HG02973 (cell line): ENCODE results near the gene ACYP1.
A peak's percentile ranks its signal among the peaks of the same experiment; 100 is the strongest.
"Not testable (repeated sequence)": the region's sequence is repeated elsewhere in the genome, so short reads cannot be mapped to it uniquely, and the experiment has no call there.

Source experiments
- ATAC-seq: cut with Tn5 transposase; IDR thresholded peaks from one replicate; pipeline ENCODE4 v1.9.1; 2021; ENCODE audit warnings: moderate library complexity; ENCODE audit not compliant: unreplicated experiment

ACYP1 gene

DNA sequence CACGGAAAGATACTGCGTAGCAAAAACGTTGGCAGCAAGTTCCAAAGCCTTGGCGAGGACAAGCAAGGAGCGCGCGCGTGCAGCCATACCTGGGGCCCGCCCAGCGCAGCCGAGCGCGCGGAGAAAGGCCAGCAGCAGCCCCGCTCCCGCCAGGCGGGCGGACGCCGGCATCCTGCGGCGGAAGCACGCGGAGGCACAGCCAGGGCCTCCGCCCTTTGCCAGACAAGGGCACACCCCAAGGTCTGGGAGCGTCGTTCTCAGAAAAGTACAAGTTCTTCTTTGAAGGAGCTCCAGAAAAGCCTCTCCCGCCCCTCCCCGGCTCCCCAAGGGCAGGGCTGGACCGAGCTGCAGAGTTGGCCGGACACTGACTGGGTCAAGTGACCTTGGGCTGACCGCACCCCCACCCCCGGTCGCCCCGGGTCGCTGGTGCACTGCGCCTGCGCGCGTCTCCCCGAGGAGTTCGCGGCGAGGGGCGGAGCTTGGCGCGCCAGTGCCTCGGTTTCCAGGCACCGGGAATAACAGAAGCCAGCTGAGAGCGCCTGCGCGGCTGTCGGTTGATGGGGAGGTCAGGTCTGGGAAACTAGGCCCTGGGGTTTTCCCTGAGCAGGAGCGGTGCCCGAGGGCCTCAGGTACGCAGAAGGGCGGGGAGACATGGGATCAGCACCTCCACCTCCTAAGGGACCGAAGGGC, 5.4 kb upstream of the ACYP1 start, which contains the start of gene ZC2HC1C:
Gene ZC2HC1C (plus strand): TSS at position 521 of the 690 bp plus-strand sequence. CDS start 933 bp downstream, outside the sequence.
- peak; percentile 61 for ATAC-seq

- ATAC-seq = no peak
These were observed 4.7 kb upstream of the ACYP1 start for GRCh38 chr14:75068294-75069120.

DNA sequence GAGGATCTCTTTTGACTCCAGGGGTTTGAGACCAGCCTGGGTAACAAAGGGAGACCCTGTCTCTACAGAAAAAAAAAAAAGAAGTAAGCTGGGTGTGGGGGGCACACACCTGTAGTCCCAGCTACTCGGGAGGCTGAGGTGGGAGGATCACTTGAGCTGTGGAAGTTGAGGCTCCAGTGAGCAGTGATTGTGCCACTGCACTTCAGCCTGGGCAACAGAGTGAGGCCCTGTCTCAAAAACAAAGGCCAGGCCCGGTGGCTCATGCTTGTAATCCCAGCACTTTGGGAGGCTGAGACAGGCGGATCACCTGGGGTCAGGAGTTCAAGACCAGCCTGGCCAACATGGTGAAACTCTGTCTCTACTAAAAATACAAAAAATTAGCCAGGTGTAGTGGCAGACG, 3.9 kb upstream of the ACYP1 start:
- not testable (repeated sequence) for ATAC-seq

- ATAC-seq = no peak
These were observed 3.4 kb upstream of the ACYP1 start for GRCh38 chr14:75067212-75067611.

DNA sequence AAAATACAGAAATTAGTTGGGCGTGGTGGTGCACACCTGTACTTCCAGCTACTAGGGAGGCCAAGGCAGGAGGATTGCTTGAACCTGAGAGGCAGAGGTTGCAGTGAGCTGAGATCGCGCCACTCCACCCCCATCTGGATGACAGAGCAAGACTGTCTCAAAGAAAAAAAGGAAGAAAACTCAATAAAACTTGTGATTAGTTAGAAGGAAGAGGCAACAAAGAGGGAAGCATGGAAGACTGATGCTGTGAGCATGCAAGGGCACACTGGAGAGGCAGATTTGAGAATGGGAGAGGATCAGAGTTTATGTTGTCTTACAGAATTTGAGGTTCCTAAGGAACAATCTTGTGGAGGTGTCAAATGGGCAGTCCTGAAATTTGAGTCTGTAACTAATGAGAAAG, 2.9 kb upstream of the ACYP1 start:
- no peak for ATAC-seq

DNA sequence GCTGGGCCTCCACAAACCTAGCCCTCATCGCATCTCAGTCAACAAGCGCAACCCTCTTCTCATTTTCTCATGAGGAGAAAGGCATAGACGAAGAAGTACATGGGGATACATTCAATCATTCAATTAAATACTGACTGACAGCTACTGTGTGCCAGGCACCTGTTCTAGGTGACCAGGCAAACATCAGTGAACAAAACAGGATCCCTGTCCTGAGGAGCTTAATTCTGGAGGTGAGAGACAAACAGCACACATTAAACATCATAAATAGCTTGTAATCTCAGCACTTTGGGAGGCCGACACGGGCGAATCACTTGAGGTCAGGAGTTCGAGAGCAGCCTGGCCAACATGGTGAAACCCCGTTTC, 362 bp upstream of the ACYP1 start:
- no peak for ATAC-seq

DNA sequence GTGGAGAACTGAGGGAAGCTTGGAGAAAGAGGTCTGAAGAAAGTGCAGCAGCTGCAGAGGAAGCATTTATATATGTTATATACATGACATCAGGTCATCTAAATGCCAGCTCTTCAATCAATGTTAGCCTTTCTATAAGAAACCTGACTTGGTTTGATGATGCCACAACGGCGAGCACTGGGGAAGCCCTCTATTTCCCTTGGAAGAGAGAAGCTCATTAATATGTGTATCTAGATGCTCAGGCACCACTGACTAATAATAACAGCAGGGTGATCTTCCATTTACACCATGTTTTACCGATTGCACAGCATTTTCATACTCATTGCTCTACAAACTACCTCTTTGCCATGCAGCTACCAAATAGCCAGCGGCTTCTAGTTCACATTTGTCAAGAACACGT, 811 bp downstream of the ACYP1 start:
- no peak for ATAC-seq

DNA sequence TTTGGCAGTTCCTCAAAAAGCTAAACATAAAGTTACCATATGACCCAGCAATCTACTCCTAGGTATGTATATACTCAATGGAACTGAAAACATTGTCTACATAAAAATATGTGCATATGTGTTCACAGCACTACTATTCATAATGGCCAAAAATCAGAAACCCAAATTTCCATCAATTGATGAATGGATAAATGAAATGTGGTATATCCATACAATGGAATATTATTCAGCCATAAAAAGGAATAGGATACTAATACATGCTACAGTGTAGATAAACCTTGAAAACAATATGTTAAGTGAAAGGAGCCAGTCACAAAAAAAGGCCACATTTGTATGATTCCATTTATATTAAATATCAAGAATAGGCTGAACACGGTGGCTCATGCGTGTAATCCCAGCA, 3.4 kb downstream of the ACYP1 start:
- ATAC-seq = no peak

DNA sequence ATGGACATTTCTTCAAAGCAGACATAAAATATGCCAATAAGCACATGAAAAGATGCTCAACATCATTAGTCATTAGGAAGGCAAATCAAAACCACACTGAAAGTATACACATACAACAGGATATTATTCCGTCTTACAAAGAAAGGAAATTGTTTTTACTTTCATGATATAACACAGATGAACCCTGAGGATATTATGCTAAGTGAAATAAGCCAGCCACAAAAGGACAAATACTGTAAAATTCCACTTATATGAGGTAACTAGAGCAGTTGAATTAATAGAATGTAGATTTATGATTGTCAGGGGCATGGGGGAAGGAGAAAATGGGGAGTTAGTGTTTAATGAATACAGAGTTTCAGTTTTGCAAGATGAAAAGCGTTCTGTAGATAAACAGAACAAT, 4.2 kb downstream of the ACYP1 start:
- ATAC-seq = no peak

- no peak for ATAC-seq
These were observed 9.4 kb downstream of the ACYP1 start for GRCh38 chr14:75054421-75054820.

DNA sequence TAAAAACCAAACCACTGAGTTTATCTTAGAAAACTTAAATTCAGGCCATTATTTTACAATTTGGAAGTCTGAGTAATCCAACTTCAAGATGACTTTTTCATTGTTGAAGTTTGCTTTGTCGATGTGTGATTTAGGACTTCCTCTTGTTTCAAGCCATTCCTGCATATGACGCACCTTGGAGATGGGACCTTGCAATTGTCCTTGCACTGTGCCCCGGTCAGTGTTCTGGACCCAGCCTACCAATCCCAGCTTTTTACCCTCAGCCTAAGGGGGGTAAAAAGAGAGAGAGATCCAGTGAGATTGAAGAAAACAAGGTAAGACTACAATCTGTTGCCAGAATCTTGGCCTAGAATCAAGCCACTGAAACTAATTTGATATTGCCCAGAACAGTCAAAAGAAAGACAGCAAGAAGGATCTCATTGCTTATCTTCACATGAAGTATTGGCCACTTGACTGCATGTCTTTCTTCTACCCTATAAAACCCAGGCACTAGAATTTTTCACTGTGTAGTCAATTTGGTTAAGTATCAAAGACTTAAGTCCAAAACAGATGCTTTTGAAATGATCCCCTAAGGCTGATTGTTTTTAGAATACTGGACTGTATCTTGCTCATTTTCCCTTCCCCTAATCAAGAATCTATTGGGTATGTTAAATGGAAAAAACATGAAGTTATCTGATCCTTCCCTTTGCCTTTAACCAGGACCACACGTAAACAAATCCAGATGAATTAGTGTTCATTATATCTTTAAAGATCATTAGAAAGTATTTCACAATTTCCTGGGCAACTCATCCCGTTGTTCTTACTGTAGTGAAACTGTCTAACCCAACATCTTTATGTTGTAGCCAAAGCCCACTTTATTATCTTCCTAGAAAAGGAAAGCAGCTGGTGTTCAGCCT, 10.2 kb downstream of the ACYP1 start:
- no peak for ATAC-seq

DNA sequence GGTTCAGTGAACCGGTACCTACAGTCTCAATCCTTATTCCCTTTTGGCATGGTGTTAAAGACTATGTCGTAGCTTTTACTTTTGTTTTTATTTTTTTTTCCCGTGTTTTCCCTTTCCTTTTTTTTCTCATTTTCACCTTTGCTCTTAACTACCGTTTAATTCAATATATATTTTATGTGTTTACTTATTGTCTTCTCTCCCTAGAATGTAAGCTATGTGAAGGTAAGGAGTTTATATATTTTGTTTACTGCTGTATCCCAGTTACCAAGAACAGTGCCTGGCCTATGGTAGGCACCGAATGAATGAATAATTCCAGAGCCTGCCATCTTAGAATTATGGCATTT, 12.3 kb downstream of the ACYP1 start:
- no peak for ATAC-seq

DNA sequence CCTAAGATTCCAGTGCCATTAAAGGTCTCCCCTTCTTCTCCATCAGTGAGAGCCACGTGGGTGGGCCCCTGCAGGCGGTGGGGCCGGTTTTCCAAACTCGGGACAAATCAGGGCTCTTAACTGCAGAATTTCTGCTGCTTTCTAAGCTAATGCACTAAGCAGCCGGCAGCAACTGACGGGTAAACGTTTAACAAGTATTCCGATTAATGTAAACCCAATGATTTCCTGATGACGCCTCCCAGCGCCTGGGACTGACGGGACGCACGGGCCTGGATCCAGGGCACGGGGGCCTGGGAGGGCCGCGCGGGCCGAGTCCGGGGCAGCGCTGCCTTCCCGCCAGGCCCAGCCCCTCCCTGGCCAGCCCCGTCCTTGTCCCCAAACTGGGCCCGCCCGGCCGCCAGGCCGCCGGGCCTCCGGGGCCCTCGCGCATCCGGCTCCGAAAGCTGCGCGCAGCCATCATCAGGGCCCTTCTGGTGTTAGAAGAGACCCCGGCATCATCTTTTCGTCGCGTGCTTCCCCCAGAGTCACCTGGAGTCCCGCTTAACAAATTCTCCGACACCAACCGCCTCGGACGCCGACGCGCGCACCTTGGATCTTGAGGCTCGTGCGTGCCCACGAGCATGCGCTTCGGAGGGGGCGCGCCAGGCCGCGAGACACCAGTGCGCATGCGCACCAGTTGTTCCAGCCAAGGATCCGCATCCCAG, 12.8 kb downstream of the ACYP1 start, which contains the start of gene MLH3:
Gene MLH3 (minus strand): TSS at position 616 of the 704 bp plus-strand sequence. CDS start 1,812 bp downstream, outside the sequence.
- ATAC-seq = peak; percentile 56

DNA sequence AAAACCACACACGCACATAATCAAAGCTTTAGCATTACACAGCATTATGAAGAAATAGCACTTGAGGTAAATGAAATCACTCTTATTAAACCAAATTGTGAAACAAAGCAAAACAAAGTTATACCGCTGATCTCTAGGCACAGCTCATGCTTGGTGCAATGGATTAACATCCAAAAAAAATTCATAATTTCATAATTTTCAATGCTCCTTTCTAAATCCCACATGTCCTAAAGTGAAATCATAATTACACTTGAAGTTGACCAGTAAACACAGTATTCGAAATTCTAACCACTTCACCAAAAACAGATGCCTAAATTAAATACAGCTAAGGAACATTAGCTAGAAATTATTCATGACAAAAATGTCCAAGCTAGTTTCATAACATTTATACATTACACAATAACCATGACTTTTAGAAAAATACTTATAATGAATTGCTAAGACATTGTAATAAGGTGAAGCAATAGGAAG, 14.1 kb downstream of the ACYP1 start:
- no peak for ATAC-seq

DNA sequence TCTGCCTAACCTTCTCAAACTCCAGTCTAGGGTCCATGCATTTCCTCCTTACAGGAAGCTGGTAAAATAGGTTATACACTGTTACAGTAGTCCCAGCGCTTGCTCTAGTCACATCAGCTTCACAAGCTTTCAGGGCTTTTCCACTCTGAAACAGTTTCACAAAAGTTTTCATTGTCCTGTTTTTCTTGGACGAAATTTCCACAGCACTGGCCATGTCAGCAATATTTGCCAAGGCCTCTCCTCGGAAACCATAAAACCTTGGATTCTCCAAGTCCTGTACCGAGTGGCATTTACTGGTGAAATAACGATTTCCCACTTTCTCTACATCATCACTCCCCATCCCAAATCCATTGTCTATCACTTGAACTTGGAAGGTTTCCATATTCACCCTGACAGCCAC, 14.7 kb downstream of the ACYP1 start:
- no peak for ATAC-seq

- no peak for ATAC-seq
These were observed 15.7 kb downstream of the ACYP1 start for GRCh38 chr14:75048101-75048500.

DNA sequence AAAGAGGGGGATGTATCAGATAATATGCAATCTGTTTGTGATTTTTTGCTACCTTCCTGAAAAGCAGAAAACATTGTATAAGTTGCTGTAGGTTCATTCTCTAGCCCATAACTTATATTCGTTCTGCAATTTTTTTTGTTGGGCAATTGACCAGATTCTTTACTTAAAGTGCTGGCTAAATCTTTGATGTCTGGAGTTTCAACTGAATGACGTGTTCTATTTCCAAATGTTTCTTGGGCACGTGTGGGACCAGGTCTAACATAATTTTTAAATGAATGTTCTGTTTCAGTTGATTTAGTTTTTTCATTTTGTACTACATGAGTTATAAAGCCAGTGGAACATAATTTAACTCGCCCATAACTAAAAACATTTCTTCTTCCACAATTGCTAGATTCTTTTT, 16.3 kb downstream of the ACYP1 start:
- ATAC-seq = no peak

GRCh38 chr14:75046899-75047298, 16.9 kb downstream of the ACYP1 start:
- no peak for ATAC-seq

DNA sequence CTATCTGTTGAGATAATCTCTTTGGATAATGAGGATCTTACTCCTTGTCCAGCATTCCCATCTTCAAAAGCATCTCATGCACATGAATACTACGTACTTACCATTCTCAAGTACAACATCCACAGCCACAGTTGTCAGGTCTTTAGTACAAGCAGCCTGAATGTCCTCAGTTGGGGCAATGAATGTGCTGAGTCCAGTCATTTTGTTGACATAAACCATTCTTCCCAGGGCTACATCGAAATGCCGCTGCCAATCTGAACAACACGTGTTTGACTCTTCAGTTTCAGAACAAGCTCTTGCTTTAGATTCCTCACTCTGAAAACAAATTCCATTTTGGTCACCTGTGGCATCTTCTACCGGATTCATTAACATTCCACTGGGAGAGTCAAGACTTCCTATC, 17.5 kb downstream of the ACYP1 start:
- ATAC-seq = no peak

DNA sequence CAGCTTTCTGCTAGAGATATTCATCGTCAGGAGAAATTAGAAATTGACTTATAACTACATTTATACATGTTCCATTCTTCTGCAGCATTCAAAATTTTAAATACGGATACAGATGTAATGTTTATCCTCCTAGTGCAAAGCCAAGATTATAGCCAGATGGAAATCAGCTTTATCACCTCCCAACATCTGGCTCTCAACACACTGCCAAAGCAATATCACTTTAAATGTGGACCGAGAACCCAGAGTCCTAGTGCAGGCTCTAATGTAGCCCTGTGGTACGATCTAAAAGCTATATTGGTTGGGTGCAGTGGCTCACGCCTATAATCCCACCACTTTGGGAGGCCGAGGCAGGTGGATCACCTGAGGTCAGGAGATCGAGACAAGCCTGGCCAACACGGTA, 19.1 kb downstream of the ACYP1 start:
- no peak for ATAC-seq

GRCh38 chr14:75044322-75044721, 19.5 kb downstream of the ACYP1 start:
- no peak for ATAC-seq
